Tibial nerve (tissue), 3 donors: ENCODE measurements around the gene CXorf58.
"Not testable (repeated sequence)": the region's sequence is repeated elsewhere in the genome, so short reads cannot be mapped to it uniquely, and the experiment has no call there.

Experiments used
- EP300 ChIP-seq, 2 donors: sonication (generic); formaldehyde crosslinking; IDR thresholded peaks; one replicate each; pipeline ENCODE4 v1.6.1; 2017; ENCODE audit warnings: antibody characterized with exemption in 2 of 2, mild to moderate bottlenecking in 1 of 2
- POLR2A ChIP-seq, 2 donors: fragments of 450-650 bp; IDR thresholded peaks; one replicate each; pipeline ENCODE4 v1.6.1; 2017; ENCODE audit warnings: antibody characterized with exemption in 2 of 2, mild to moderate bottlenecking in 2 of 2, moderate library complexity in 2 of 2

DNA sequence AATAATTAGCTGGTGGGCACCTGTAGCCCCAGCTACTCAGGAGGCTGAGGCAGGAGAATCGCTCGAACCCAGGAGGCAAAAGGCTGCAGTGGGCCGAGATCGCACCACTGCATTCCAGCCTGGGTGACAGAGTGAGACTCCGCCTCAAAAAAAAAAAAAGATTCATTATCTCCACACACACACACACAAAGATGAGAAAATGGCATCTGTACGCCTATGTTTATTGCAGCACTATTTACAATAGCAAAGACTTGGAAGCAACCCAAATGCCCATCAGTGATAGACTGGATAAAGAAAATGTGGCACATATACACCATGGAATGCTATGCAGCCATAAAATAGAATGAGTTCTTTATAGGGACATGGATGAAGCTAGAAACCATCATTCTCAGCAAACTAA is 12.8 kb upstream of the CXorf58 start:
- TF ChIP-seq POLR2A, EP300 (IDR thresholded peaks at IDR 0.05): not testable (repeated sequence)
